Transverse colon (tissue), 4 donors: Measurements from ENCODE around the gene GOPC. TPM values are rescaled to one million over a fixed set of nuclear protein-coding genes. Genes with fewer than 3 reads are reported as not detected.

ENCODE experiments used
- DNase-seq: peaks from one replicate; pipeline ENCODE4 v3.0.0-alpha.2; 2019
- H3K27ac ChIP-seq, 4 donors: fragments of 200-600 bp; sonication (generic); 2 replicates each; pipeline ENCODE4 v1.5.1; 2016 to 2018; ENCODE audit warnings: inconsistent platforms in 4 of 4
- H3K27me3 ChIP-seq: fragments of 200-600 bp; sonication (generic); 2 replicates; pipeline ENCODE4 v1.5.1; 2017; ENCODE audit warnings: inconsistent platforms
- H3K36me3 ChIP-seq, 4 donors: fragments of 200-600 bp; sonication (generic); 2 replicates each; pipeline ENCODE4 v1.5.1; 2017 to 2019; ENCODE audit warnings: inconsistent platforms in 4 of 4
- H3K4me1 ChIP-seq, 4 donors: fragments of 200-600 bp; sonication (generic); 2 replicates each; pipeline ENCODE4 v1.5.1; 2017 to 2020; ENCODE audit warnings: inconsistent platforms in 4 of 4
- H3K4me3 ChIP-seq, 4 donors: fragments of 200-600 bp; sonication (generic); 1 replicate in 1 of 4; 2 replicates in 3 of 4; pipeline versions ENCODE4 v1.5.1 to v1.6.1; 2017 to 2019; ENCODE audit warnings: inconsistent platforms in 4 of 4
- H3K9me3 ChIP-seq, 2 donors: fragments of 200-600 bp; sonication (generic); 2 replicates each; pipeline ENCODE4 v1.5.1; 2017 to 2019; ENCODE audit warnings: inconsistent platforms in 2 of 2
- EP300 ChIP-seq: sonication (generic); formaldehyde crosslinking; IDR thresholded peaks from one replicate; pipeline ENCODE4 v1.6.1; 2017; ENCODE audit warnings: antibody characterized with exemption, low read depth
- POLR2A ChIP-seq: fragments of 450-650 bp; IDR thresholded peaks from one replicate; pipeline ENCODE4 v1.6.1; 2016; ENCODE audit warnings: antibody characterized with exemption, mild to moderate bottlenecking, moderate library complexity
- POLR2AphosphoS5 ChIP-seq, 3 donors: sonication (generic); formaldehyde crosslinking; IDR thresholded peaks; one replicate each; pipeline ENCODE4 v1.6.1; 2016; ENCODE audit warnings: antibody characterized with exemption in 3 of 3
- WGBS, 2 donors: methylation state at CpG; one replicate each; pipeline ENCODE4 v1.1.5; 2018; ENCODE audit warnings: low coverage in 1 of 2; 5-methylcytosine and 5-hydroxymethylcytosine counted together
- in situ Hi-C, 4 donors: fragments of 200-750 bp; cut with MboI; loops; one replicate each; pipeline versions ENCODE4 v1.15.0 to v1.15.1; 2017; ENCODE audit warnings: low sequenced_read_pairs in 3 of 4, low pct_ligation_motif_present in 1 of 4, low pct_unique_long_range_greater_than_20kb in 1 of 4
- intact Hi-C: fragments of 100-400 bp; cut with DNase I; formaldehyde crosslinking; loops from one replicate; pipeline ENCODE4 v1.15.1; 2023; ENCODE audit warnings: low total_unique reads
- total RNA-seq, 4 donors: library from RNA; depleted of rRNA; stranded (reverse); fragments of >200 nt; gene quantifications; one replicate each; pipeline ENCODE4 v1.1.0, GENCODE V29; 2016
- TF ChIP-seq, protein P1 (sequence below), 5 experiments: fragments of 200-600 bp in 3 of 5; fragments of 450-650 bp in 2 of 5; sonication (generic) in 3 of 5; IDR thresholded peaks; 1 replicate in 2 of 5; 2 replicates in 3 of 5; pipeline ENCODE4 v1.5.1; 2016 to 2017; ENCODE audit warnings: antibody characterized with exemption in 5 of 5, inconsistent platforms in 3 of 5, mild to moderate bottlenecking in 2 of 5, moderate library complexity in 1 of 5

The GOPC gene
- total RNA-seq, 4 donors from 2014 or later, result 18.3 to 39.9 (median 29.5) TPM

DNA sequence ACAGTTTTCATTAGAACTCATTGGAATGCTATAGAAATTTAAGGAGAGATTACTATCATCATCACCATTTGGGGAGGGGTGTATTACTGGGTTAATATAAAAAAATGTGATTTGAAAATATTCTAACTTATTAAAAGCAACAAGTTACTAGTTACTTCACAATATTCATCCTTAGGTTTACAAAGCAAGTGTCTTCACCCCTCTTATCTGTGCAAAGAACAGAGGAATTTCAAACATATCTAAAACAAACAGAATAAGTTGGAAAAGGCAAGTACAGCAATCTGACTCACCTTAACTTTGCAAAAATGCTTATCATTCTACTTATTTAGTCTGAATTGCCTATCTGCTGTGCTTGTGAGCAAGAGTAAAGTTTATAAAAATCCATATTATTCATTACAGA, 87.0 kb downstream of the GOPC start:
- H3K27me3 ChIP-seq, result no peaks in the 10 kb centered on the region
- intact Hi-C loops, result no loop called here
- in situ Hi-C loops, result no loop called here

DNA sequence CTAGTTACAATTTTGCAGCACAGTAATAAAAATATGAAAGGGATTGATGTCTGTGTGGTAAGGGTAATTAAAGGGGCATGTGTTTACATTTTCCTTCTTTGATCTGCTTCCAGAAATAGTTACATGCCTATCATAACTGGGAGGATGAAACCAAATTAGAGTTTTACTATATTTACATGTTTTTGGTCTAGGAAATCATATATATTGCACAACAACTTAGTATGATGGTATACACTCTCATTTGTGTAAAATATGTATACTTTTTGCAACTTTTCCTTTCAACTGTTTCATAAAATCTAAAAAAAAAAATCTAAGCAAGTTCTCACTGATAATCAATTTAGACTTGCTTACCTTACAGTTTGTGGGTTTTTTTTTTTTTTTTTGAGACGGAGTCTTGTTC, 87.7 kb downstream of the GOPC start:
- DNase-seq, result no peak
- H3K4me1 ChIP-seq, result no peaks in the 10 kb centered on the region
- in situ Hi-C loops (no loop called here), intact Hi-C loops (no loop called here)
- H3K27me3 ChIP-seq, result no peaks in the 10 kb centered on the region
- H3K27ac ChIP-seq, result no peak overlapping the region
- no peaks in the 10 kb centered on the region for H3K36me3 ChIP-seq
- no peak overlapping the region for H3K4me3 ChIP-seq
- TF ChIP-seq POLR2AphosphoS5 (IDR thresholded peaks at IDR 0.05) (no peak), EP300 (no peak), POLR2A (no peak)
- TF ChIP-seq, protein P1, sequence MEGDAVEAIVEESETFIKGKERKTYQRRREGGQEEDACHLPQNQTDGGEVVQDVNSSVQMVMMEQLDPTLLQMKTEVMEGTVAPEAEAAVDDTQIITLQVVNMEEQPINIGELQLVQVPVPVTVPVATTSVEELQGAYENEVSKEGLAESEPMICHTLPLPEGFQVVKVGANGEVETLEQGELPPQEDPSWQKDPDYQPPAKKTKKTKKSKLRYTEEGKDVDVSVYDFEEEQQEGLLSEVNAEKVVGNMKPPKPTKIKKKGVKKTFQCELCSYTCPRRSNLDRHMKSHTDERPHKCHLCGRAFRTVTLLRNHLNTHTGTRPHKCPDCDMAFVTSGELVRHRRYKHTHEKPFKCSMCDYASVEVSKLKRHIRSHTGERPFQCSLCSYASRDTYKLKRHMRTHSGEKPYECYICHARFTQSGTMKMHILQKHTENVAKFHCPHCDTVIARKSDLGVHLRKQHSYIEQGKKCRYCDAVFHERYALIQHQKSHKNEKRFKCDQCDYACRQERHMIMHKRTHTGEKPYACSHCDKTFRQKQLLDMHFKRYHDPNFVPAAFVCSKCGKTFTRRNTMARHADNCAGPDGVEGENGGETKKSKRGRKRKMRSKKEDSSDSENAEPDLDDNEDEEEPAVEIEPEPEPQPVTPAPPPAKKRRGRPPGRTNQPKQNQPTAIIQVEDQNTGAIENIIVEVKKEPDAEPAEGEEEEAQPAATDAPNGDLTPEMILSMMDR (IDR thresholded peaks at IDR 0.05), result no peak
- H3K9me3 ChIP-seq, result no peaks in the 10 kb centered on the region
- 71% methylated on average over 1 of the region's 1 CpG; no CpG with 5 or more reads in 1 of the 2 donors for WGBS, 2 donors

More for the DNA sequence above, 87.0 kb downstream of the GOPC start:
- Histone ChIP-seq H3K4me3 (no peak overlapping the region), H3K36me3 (no peaks in the 10 kb centered on the region), H3K27ac (no peak overlapping the region), H3K9me3 (no peaks in the 10 kb centered on the region), H3K4me1 (no peaks in the 10 kb centered on the region)
- TF ChIP-seq, protein P1 (IDR thresholded peaks at IDR 0.05), result no peak
- no peak for TF ChIP-seq EP300
- no peak for TF ChIP-seq POLR2AphosphoS5 (IDR thresholded peaks at IDR 0.05)
- no peak for TF ChIP-seq POLR2A
- no peak for DNase-seq

DNA sequence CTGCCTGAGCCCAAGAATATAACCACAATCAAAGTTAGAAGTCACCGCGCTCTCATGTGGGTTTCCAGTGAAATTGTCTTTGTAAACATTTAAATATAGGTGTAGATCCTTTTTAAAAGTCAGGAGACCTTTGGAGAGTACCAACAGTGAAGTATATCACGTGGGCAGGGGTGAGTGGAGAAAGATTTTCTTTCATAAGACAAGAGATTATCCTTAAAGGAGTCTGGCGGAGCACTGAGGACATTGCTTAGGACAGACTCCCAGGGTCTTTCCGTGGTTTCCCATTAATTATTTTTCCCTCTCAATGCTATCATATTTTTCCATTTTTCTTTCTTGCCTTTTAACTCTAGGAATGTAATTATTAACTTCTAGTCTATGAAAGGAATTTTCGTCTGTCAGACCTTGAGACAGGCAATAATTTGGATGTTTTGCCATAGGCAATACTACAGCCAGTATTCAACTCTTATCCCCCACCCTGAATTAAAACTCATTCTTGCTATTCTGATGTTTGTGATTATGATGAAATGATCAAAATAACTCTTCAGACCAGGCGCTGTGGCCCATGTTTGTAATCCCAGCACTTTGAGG, 88.4 kb downstream of the GOPC start:
- no peak for DNase-seq
- no peak overlapping the region for H3K4me3 ChIP-seq
- in situ Hi-C loops (no loop called here), intact Hi-C loops (no loop called here)
- H3K27me3 ChIP-seq, result no peaks in the 10 kb centered on the region
- WGBS, 2 donors, result 84 to 85% methylated on average over 6 to 7 of the region's 7 CpGs
- no peaks in the 10 kb centered on the region for H3K36me3 ChIP-seq
- no peak overlapping the region for H3K27ac ChIP-seq
- H3K4me1 ChIP-seq, result no peaks in the 10 kb centered on the region
- no peak for TF ChIP-seq EP300
- TF ChIP-seq, protein P1 (IDR thresholded peaks at IDR 0.05), result no peak
- TF ChIP-seq POLR2A, result no peak
- TF ChIP-seq POLR2AphosphoS5 (IDR thresholded peaks at IDR 0.05), result no peak
- H3K9me3 ChIP-seq, result no peaks in the 10 kb centered on the region

DNA sequence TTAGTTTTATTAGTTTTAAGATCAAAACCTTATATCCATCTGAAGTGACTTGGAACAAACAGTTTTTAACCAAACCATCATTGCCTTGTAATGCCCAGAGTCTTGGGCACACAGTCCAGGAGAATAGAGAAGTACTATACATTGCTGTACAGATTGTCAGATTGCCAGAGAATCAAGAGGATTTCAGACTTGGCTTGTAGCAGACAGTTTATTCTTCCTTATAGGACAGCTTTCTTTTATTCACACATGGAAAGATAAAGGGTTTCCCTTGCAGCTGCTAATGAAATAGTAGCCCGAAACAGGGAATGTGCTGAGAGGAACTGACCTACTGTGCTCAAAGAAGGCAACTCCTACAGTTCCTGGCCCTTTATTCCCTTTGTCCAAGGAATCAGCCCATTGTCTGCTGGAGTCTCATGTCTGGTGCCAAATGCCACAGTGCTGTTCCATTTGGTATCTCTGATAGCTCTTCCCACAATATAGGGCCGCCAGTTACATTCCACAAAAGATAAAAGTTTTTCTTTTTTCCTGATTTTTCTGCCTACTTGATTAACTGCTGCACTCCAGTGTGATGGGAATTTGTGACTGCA, 89.2 kb downstream of the GOPC start:
- no peak for DNase-seq
- Histone ChIP-seq H3K27me3 (no peaks in the 10 kb centered on the region), H3K4me1 (no peaks in the 10 kb centered on the region), H3K27ac (no peak overlapping the region), H3K4me3 (no peak overlapping the region), H3K36me3 (no peaks in the 10 kb centered on the region), H3K9me3 (no peaks in the 10 kb centered on the region)
- 50 to 64% methylated on average over 2 of the region's 2 CpGs for WGBS, 2 donors
- in situ Hi-C loops (no loop called here), intact Hi-C loops (no loop called here)
- TF ChIP-seq POLR2AphosphoS5 (IDR thresholded peaks at IDR 0.05), result no peak
- TF ChIP-seq, protein P1 (IDR thresholded peaks at IDR 0.05), result no peak
- TF ChIP-seq POLR2A, result no peak
- TF ChIP-seq EP300, result no peak
